Activated CD4-positive, alpha-beta T cell treated with anti-CD3 and anti-CD28 coated beads, Interleukin-10, Interleukin-2, amounts not matched to agents 100 ng/mL and 50 ng/mL, durations not matched to agents 16 hours and 8 hours (primary cell): ENCODE data around the gene ZG16B.
A peak's percentile ranks its signal among the peaks of the same experiment; 100 is the strongest.

Experiments used
- DNase-seq: peaks from one replicate; pipeline ENCODE4 v3.0.0-alpha.2; 2020

Gene ZG16B

DNA sequence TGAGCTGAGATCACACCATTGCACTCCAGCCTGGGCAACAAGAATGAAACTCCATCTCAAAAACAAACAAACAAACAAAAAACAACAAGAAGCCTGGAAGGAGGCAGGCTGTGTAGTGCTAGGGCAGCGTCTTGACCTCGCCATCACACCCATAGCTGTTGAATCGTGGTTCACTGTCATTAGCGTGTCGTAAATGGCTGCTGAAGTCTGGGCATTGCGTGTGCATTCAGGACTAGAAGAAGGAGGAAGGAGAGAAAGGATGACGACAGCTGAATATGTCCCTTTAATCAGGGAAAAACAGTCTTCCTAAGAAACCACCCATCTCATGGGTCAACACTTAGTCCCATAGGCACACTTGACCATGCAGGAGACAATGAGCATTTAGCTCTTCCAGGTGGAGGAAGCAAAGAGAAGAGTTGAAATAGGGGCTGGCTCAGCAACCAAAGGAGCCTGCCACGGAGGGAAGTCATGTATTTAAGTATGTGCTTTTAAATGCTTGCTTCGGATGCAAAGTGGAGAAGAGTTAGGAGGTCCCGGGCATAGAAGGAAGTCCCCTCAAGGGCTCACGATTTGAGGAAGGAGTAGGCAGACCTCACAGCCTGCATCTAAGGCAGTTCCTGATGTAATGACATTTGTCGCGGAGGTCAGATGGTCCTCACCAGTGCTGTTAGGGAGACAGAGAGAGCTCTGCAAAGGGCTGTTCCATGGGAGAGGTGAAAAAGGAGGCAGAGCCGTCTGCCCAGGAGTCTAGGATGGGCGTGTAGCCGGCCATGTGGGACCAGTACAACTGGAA is 19.0 kb downstream of the ZG16B start:
- DNase-seq, result no peak

DNA sequence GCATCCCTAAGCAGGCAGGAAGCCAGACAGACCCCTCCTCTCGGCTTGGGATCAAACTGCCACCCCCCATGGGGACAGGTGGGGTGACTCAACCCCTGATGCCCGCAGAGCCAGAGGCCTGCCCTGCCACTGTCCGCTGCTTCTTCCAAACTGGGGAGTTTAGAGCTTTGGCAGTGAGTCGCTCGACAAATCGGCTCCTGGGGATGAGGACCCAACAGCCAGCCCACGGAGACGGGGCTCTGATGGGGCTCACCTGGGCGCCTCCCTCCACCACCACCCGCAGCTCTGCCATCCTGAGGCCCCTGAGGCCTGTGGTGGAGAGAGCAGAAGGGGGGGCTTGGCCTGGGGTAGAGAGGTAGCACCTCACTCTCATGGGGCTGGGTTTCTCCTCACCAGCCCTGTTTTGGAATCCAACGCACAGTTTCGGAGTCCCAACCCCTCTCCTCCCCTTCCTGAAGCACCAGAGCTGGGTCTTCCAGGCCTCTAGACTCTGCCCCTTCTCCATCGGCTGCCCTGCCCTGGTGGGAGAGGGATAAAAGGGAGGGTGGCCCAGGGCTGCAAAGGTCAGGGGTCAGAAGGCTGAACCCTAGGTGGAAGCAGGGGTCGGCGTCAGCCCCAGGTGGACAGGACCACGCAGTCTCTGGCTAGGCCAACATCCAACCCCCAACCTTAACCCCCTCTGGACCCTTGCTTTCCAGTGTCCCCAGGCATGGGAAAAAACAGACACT is 22.1 kb downstream of the ZG16B start:
- no peak for DNase-seq

DNA sequence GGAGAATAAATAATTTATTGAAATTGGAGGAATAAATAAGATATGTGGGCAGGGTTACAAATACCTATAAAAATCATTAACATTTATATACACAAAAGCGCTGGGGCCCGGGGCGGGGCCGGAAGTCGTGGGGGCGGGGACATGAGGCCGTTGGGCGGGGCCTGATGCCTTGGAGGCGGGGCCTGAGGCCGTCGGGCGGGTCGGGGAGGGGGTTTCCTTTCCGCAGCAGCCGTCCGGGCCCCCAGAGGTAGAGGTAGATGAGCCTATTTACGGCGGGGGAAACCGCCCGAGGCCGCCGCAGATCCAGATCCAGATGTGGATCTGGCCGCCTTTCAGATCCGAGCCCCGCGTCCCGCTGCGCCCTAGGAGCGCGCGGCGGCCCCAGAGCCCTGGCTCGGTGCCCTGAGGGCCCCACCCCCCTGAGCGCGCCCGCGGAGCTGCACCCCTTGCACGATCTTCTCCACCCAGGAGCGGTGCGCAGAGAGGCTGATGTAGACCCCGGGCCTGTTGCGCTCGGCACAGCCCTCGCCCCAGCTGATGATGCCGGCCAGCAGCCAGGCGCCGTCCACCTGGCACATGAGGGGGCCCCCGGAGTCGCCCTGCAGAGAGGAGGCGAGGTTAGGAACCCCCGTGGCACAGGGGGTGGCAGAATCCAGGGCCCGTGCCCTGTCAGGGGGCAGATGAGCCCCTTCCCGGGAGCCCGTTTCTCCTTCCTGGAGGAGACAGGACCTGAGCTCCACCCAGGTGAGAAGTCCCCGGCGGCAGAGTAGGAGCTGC is 22.8 kb downstream of the ZG16B start:
- no peak for DNase-seq

DNA sequence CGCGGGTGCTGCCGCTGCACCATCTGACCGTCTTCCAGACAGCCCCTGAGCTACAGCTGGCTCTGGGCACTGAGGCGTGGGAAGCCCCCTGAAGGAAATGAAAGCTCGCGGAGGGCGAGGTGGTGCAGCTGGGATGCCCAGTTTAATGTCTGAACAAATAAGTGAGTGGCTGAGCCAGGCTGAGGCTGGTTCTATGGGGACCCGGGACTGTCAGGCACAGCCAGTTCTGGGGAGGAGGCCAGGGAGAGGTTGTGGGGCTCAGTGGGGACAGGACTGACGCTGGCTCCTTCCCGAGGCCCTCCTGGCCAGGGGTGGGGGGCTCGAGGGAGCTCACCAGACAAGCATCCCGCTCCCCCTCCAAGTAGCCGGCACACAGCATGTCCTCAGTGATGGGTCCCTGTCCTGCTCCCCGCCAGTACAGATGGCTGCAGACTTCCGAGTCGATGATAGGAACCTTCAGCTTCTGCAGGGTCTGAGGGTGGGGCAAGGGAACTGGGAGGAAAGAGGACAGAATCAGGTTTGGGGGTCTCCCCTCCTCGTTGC is 23.5 kb downstream of the ZG16B start:
- no peak for DNase-seq

DNA sequence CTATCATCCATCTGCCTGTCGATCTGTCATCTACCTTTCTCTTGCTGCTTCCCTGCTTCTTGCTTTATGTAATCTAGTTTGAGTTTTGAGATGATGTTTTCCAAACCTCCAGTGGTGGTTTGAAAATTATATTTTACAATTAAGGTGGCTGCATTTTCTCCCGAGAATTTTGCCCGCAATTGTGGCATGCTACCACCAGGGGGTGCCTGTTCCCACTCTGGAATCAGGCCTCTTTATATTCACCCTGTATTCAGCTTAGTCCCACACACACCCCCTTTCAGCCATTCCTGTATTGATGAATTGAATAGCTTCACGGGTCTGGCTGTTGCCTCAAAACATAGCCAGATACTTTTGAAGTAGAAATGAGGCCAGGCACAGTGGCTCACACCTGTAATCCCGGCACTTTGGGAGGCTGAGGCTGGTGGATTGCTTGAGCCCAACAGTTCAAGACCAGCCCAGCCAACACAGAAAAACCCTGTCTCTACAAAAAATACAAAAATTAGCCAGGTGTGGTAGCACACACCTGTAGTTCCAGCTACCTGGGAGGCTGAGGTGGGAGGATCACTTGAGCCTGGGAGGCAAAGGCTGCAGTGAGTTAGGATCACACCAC is 24.7 kb downstream of the ZG16B start:
- DNase-seq, result peak; percentile 29

DNA sequence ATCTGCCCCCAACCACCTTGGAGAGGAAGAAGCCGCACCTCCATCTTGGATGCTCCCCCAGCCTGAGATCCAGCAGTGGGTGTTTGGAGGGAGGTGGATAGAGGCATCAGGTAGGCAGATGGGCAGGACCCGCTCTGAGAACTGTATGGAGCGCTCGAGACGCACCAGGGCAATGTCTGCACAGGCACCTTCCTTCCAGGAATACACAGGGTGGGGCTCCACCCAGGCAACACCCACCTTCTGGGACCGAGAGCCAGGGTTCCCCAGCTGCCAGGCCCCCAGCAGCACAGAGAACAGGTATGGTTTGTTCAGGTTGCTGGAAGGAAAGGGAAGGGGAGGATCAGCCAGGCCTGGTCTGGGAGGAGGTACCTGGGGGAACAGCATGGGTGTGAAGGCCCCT is 25.4 kb downstream of the ZG16B start:
- DNase-seq, result no peak

DNA sequence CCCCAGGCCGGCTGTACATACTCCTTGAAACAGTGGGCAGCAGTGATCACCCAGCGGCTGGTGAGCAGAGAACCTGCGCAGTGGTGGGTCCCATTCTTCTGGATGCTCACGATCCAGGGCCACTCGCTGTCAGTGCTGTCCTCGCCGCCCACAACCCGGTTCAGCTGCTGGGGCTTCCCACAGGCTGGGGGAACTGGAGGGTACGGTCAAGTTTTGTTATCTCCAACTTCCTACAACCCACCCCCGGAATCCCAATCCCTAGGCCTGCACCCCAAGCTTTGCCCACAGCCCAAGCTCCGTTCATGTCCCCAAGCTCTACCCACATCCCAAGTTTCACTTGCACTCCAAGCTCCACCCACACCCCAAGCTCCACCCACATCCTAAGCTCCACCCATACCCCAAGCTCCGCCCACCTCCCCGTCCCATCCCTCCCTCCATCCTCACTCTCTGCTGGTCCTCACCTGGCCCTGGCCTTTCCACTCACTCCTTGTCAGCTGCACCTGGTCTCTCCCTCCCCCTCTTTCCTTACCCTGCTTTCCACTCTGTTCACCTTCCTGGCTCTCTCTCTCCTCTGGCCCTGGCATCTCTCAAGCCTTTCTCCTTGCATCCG is 26.1 kb downstream of the ZG16B start:
- no peak for DNase-seq

DNA sequence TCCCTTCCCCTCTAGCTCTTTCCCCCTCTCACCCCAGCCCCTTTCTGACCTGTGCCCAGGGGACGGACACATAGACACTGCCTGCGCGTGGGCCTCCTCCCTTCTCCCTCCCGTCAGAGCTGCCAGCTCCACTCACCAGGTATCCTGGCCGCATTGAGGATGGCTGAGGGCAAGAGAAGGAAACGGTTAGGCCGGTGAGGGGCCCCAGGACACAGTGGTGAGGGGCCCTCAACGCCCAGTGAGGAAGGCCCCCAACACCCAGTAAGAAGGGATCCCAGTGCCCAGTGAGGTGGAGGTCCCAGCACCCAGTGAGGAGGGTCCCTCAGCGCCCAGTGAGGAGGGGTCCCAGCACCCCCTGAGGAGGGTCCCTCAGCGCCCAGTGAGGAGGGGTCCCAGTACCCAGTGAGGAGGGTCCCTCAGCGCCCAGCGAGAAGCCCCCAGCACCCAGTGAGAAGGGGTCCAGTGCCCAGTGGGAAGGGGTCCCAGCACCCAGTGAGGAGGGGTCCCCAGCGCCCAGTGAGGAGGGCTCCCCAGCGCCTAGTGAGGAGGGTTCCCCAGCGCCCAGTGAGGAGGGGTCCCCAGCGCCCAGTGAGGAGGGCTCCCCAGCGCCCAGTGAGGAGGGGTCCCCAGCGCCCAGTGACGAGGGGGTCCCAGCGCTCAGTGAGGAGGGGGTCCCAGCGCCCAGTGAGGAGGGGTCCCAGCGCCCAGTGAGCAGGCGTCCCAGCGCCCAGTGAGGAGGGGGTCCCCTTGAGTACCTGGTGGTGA is 26.8 kb downstream of the ZG16B start:
- no peak for DNase-seq

DNA sequence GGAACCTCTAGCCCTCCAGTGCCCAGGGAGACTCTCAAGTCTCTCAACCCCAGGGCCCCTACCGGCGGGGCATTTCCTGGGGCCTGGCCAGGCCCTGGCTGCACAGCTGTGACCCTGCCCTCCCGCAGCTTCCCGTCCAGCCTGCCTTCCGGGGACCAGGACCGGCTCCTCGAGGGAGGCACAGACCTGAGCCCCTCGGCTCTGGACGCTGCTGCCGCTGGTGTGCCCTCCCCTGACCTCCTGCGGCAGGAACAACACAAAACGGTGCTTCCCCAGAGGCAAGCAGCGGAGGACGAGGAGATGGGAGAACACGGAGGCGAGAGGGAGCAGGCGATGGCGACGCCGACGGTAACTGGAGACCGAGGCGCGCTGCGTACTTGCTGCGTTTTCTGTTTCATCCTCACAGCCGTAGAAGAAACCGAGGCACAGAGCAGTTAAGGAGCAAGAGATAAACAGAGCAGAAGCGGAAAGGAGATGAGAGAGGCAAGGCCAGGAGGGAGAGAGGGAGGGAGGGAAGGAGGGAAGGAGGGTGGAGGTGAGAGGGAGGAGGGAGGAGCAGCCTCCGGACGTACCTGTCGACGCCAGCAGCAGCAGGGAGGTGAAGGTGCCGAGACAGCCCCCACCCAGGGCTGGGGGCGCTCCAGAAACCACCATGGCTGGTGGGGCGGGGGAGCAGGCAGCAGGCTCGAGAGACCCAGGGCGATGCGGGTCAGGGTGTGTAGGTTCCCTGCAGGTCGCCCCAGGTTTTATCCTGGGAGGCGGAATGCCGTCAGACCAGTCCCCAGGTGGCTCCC is 27.5 kb downstream of the ZG16B start, which contains the start of gene PRSS22:
Gene PRSS22 (minus strand): TSS at position 720 of the 794 bp plus-strand sequence. CDS start 66 bp downstream, at position 654.
- DNase-seq, result no peak

DNA sequence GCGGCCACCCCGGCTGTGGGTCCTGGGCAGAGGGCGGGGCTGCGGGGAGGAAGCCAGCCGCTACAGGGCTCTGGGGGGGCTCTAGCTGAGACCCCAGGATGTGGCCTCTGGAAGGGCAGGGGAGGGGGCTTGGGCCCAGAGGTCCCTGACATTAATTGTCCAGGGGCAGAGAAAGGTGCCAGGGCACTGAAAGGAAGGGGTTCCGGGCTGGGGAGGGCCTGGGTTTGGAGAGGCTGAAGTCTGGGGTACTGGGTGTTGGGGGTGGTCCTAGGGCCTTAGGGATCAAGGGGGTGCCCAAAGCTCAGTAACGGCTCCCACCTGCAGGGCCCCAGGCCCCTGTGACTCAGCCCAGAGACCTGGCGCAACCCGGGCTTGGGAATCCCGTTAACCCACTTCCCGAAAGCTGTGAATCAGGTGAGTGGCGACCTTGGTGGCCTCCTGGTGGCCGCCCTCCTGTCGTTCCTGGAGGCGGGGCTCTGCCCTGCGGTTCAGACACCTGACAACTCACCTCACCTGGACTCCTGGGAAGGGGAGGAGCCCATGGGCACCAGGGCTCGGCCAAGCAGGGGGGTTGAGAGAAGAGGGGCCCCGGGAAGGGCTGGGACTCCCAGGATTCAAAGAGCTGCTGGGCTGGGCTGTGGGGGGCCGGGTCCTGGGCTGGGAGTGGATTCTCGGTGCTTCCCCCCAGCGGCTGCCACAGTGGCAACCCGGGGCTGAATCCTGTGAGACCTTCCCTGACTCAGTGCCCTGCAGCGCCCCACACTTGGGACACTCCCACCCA is 28.3 kb downstream of the ZG16B start:
- DNase-seq, result no peak

DNA sequence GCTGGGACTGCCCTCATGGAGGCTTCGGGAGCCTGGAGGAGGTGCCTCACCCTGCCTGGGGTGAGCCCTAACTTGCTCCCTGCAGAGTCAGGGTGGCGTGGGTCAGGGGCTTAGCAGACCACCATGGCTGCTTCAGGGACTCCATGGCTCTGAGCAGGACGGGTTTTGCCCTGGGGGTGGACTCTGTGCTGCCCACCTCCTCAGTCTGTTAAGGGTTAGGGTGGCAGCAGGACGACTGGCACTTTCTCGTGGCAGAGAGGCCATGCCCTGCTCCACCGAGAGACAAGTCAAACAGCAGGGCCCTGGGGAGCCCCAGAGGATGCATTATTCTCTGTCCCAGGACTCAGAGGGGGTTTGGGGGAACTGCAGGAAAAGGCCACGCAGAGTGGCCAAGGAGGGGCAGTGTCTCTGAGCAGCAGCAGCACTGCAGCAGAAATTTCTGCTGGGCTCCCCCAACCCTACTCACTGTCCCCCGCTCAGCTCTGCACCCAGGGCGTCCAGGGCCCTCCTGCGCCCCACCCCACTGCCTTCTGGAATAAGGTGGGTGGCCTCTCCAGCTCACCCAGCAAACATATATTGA is 29.7 kb downstream of the ZG16B start:
- DNase-seq, result no peak

DNA sequence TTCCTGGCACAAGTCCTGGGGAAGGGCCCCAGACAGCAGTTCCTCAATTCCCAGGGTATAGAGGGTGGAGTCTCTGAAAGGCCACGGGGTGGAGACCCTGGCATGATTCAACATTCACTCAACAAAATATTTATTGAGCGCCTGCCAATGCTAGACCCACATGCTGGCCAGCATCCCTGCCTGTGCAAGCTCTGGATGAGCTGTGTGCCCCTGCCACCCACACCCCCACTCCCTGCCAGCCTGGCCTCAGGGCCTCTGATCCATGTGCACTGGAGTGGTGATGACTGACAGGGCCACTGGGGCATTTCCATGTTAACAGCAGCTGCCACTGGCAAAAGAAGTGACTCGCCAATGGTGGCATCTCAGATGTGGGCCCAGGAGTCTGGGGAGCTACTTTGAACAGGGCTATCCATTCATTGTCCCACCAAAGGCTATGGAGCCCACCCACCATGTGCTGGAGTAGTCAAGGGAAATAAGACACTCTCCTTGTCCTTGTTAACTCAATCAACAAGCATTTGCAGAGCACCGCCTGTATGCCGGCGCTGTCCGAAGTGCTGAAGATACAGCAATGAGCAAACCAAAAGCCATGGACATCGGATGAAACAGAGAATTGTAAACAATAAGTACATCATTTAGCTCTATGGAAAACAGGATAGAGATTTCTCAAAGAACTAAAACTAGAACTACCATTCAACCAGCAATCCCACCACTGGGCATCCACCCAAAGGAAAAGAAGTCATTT is 30.9 kb downstream of the ZG16B start:
- DNase-seq, result no peak

DNA sequence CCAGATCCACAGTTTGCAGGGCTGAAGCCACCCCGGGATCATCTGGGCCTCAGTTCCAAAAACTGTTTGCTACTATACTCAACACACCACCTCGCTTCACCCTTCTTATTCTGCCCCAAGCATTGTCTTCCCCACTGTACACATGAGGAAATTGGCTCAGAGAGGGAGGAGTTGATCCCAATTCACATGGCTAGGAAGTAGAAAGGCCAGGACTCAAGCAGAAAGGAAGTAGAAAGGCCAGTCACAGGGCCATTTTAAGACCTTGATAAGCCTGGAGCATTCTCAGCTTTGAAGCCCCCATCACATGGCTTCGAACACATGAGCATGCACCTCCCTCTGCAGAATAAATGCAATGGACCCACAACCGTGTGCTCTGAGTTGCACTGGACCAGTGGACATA is 35.5 kb downstream of the ZG16B start:
- no peak for DNase-seq

DNA sequence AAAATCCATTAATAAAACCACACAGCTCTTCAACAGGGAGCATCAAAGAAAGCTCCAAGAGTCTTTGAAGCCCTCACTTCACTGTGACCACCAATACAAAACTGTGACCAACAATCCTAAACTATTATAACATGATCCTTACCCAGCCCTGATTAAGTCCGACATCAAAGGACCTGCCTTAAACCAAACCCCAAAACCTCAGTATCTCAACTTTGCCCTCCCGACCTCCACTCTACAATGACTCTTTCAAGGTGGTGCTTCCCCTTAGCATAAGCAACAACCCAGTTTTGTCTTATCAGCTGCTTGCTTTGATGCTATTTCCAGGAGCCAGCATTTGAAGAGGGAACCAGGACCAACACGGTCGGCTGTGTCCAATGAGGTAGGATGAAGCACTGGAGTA is 36.3 kb downstream of the ZG16B start:
- DNase-seq, result no peak

DNA sequence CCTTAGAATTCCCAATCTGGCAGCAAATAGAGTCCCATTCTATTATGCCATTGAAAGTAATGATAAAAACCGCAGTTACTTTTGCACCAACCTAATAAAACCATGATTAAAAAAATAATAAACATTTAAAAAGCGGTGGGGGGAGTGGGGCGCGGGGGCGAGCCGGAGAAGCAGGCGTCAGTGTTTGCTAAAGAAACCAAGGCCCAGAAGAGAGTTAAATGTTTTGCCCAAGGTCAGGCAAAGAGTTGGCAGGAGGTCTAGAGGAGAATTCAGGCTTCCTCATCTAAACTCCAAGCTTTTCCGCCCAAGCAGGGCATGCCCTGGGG is 37.5 kb downstream of the ZG16B start:
- DNase-seq, result no peak

DNA sequence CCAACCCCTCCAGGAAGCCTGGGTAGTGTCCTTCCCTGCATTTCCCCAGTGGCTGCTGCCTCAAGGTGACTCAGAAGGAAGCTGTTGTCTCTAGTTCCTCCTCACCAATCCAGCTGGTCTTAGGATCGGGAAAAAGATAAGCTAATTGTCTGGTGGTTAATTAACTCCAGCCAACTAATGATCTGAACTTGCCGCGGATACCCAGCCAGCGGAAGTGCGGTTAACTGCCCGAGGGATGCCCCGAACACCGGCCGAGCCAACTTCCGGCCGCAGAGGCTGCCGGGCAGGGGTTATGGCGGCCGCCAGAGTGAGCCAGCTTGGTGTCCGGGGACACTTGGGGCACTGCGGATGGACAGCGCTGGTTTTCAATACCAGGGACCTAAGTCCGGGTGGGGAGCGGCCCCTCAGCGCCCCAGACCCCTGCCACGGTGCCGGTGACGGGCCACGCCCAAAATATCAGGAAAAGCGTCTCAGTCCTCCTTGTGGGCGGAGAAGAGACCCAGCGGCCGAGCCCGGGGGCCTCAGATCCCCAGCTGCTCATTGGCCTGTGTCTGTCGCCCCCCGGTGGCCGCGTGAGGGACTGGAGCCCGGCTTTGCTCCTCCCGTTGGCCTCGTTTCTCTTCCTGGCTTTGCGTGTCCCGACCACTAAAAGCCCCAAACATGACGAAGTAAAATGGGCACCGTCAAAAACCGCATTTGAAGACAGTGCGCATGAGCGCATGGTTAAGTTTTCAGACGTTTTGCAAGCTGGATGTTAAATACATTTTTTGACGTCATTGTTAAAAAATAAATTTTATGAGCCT is 38.1 kb downstream of the ZG16B start:
- peak; percentile 97 for DNase-seq

DNA sequence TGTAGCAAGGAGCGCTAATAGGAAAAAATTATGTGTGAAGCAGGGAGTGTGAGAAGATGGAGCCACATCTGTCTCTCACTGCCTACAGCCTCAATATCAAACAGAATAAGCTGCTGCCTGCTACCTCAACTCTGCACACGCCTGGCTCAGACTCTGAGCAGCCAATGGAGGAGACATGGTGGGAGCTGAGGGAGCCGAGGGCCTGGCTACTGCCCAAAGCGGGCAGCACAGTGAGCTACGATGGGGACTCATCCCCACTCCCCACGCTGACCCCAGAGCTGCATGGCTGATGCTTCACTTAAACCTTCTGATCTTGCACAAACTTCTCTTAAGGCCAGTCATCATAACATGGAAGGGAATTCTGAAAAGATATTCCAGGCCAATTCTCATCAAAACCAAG is 41.8 kb downstream of the ZG16B start:
- DNase-seq, result no peak
